Activated CD8-positive, alpha-beta T cell treated with anti-CD3 and anti-CD28 coated beads for 36 hours (primary cell): ENCODE results near the gene CCR1. TPM values are rescaled to one million over a fixed set of nuclear protein-coding genes. Genes with fewer than 3 reads are reported as not detected.

ENCODE experiments used
- ATAC-seq: fragments of 200-7000 bp; cut with Tn5 transposase; one replicate; pipeline ENCODE4 v1.10.0; 2021; ENCODE audit warnings: mild to moderate bottlenecking, moderate library complexity
- CTCF ChIA-PET: fragments of 350-600 bp; sonication (Branson Sonifier 250); formaldehyde crosslinking; loops from one replicate; lab custom pipeline; 2021; ENCODE audit warnings: antibody characterized with exemption; lab: Charles Lee
- POLR2A ChIA-PET: fragments of 350-600 bp; sonication (Branson Sonifier 250); formaldehyde crosslinking; loops from one replicate; lab custom pipeline; 2021; ENCODE audit warnings: antibody characterized with exemption; lab: Charles Lee
- DNase-seq: peaks from one replicate; pipeline ENCODE4 v3.0.0-alpha.2; 2020
- H3K27ac Mint-ChIP-seq: one replicate; pipeline ENCODE4 v1.8.0; 2021; ENCODE audit warnings: mild to moderate bottlenecking, mixed read lengths
- H3K27me3 Mint-ChIP-seq: one replicate; pipeline ENCODE4 v1.8.0; 2021; ENCODE audit warnings: mixed read lengths
- H3K36me3 Mint-ChIP-seq: one replicate; pipeline ENCODE4 v1.8.0; 2021; ENCODE audit warnings: low read depth, mixed read lengths
- H3K4me1 Mint-ChIP-seq: one replicate; pipeline ENCODE4 v1.8.0; 2021; ENCODE audit warnings: low read depth, mixed read lengths
- H3K4me3 Mint-ChIP-seq: one replicate; pipeline ENCODE4 v1.8.0; 2021; ENCODE audit warnings: mild to moderate bottlenecking, moderate library complexity, mixed read lengths
- H3K9me3 Mint-ChIP-seq: one replicate; pipeline ENCODE4 v1.8.0; 2021; ENCODE audit warnings: mixed read lengths
- CTCF ChIP-seq: fragments of 200-600 bp; IDR thresholded peaks from one replicate; pipeline ENCODE4 v1.8.0; 2022; ENCODE audit warnings: antibody characterized with exemption, mild to moderate bottlenecking
- intact Hi-C: fragments of 100-400 bp; cut with micrococcal nuclease; formaldehyde crosslinking; loops from one replicate; pipeline ENCODE4 v1.10.0; 2022
- total RNA-seq, 2 experiments: library from RNA; stranded (reverse); gene quantifications; one replicate each; pipeline ENCODE4 v1.2.3, GENCODE V29; 2021

Gene CCR1
- total RNA-seq, 2 experiments from 2014 or later = 0.67 to 1.1 TPM

GRCh38 chr3:46194868-46195553, 13.1 kb downstream of the CCR1 start:
- Mint-ChIP-seq H3K4me3 (no peak overlapping the region), H3K9me3 (peaks cover 22% of the 10 kb centered on the region), H3K27ac (no peak overlapping the region), H3K36me3 (peaks cover 7% of the 10 kb centered on the region), H3K27me3 (peaks cover 4% of the 10 kb centered on the region), H3K4me1 (peaks cover 2% of the 10 kb centered on the region)
- ChIA-PET CTCF (no interaction called here), POLR2A (no interaction called here)
- no peak for TF ChIP-seq CTCF
- DNase-seq (no peak), ATAC-seq (no peak)
- intact Hi-C loops = no loop called here

DNA sequence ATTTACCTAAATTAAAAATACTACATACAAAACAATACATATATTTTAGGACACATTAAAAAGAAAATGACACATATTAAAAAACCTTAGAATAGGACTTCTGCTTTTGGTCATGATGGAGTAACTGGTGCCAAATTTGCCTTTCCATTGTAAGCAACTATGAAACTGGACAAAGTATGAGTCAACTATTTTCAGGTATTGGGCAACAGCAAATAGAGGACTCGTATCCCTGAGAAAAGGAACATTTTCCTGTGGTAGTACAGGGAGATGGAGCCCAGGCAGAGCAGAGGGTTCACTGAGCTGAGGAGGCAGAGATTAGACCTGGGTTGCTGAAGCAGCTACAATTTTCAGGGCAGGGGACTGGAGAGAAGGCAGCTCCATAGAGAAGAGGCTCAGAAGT, 14.7 kb downstream of the CCR1 start:
- Mint-ChIP-seq H3K4me3 (no peak overlapping the region), H3K4me1 (peaks cover 2% of the 10 kb centered on the region), H3K27me3 (peaks cover 4% of the 10 kb centered on the region), H3K9me3 (peaks cover 22% of the 10 kb centered on the region), H3K36me3 (peaks cover 7% of the 10 kb centered on the region), H3K27ac (no peak overlapping the region)
- TF ChIP-seq CTCF = no peak
- ChIA-PET CTCF (interaction anchor here (2.8 kb wide), 1 partner anchor 115 kb away, joined by 11 read pairs; no protein-coding TSS in a partner anchor), POLR2A (interaction anchor here (0.6 kb wide), 1 partner anchor 533 kb away, joined by 3 read pairs; no protein-coding TSS in a partner anchor)
- ATAC-seq = no peak
- intact Hi-C loops = no loop called here
- no peak for DNase-seq

GRCh38 chr3:46192939-46193338, 15.2 kb downstream of the CCR1 start:
- DNase-seq (no peak), ATAC-seq (no peak)
- peaks cover 7% of the 10 kb centered on the region for H3K36me3 Mint-ChIP-seq
- TF ChIP-seq CTCF = no peak
- intact Hi-C loops = no loop called here
- peaks cover 4% of the 10 kb centered on the region for H3K27me3 Mint-ChIP-seq
- H3K4me3 Mint-ChIP-seq = no peak overlapping the region
- H3K27ac Mint-ChIP-seq = no peak overlapping the region
- CTCF ChIA-PET = interaction anchor here (2.8 kb wide), 1 partner anchor 114 kb away, joined by 11 read pairs; no protein-coding TSS in a partner anchor
- H3K4me1 Mint-ChIP-seq = peaks cover 5% of the 10 kb centered on the region
- POLR2A ChIA-PET = interaction anchor here (0.6 kb wide), 1 partner anchor 532 kb away, joined by 3 read pairs; no protein-coding TSS in a partner anchor
- H3K9me3 Mint-ChIP-seq = peaks cover 22% of the 10 kb centered on the region

DNA sequence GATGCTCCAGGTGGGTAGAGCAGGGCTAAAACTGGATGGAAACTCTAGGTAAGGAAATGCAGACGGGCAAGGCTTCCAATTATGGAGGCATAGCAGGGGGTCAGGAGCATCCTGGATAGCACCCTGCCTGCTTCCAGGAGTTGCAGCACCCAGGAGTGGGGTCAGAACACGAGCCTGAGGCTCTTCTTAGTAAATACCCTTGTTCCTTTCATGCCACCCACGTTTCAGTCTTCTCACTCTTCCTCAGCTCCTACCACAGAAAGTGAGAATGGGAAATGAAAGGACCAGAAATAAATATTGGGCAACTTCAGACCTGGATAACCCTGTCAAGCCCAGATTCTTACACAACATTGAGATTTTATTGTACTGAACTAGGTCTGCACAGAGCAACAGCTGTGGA, 16.4 kb downstream of the CCR1 start:
- Mint-ChIP-seq H3K4me1 (peaks cover 16% of the 10 kb centered on the region), H3K4me3 (no peak overlapping the region), H3K27ac (no peak overlapping the region), H3K36me3 (peaks cover 7% of the 10 kb centered on the region), H3K9me3 (peaks cover 19% of the 10 kb centered on the region), H3K27me3 (peaks cover 4% of the 10 kb centered on the region)
- no peak for ATAC-seq
- DNase-seq = no peak
- no peak for TF ChIP-seq CTCF
- POLR2A ChIA-PET = interaction anchor here (1.2 to 1.5 kb wide), 2 partner anchors 9 to 17 kb away, joined by 4 to 5 read pairs; no protein-coding TSS in a partner anchor
- intact Hi-C loops = no loop called here
- CTCF ChIA-PET = interaction anchor here (0.7 to 2.8 kb wide), 4 partner anchors 10 to 113 kb away, joined by 3 to 11 read pairs (median 4); partner anchors contain the start of gene CCR1

- H3K4me1 Mint-ChIP-seq = peaks cover 17% of the 10 kb centered on the region
- CTCF ChIA-PET = no interaction called here
- H3K4me3 Mint-ChIP-seq = no peak overlapping the region
- peaks cover 8% of the 10 kb centered on the region for H3K9me3 Mint-ChIP-seq
- TF ChIP-seq CTCF = no peak
- DNase-seq (no peak), ATAC-seq (no peak)
- peaks cover 5% of the 10 kb centered on the region for H3K27me3 Mint-ChIP-seq
- H3K36me3 Mint-ChIP-seq = no peaks in the 10 kb centered on the region
- H3K27ac Mint-ChIP-seq = no peak overlapping the region
- intact Hi-C loops = no loop called here
- POLR2A ChIA-PET = no interaction called here
Observed at GRCh38 chr3:46188708-46189107, 19.4 kb downstream of the CCR1 start.
